Retinal pigment epithelial cell (primary cell): ENCODE results near the gene KCND3.
A peak's percentile ranks its signal among the peaks of the same experiment; 100 is the strongest.

Experiments
- DNase-seq: peaks from one replicate; pipeline ENCODE4 v3.0.0-alpha.2; 2010; ENCODE audit warnings: low read depth
- H3K4me3 ChIP-seq: 2 replicates; pipeline ENCODE4 v1.5.1; 2011; ENCODE audit warnings: mild to moderate bottlenecking, low read length, control low read depth, moderate library complexity
- TF ChIP-seq, protein P1 (sequence below): conservative IDR thresholded peaks from 2 replicates; pipeline ENCODE4 v1.5.1; 2011; ENCODE audit warnings: low read depth, low read length, control low read depth, inconsistent platforms

KCND3 gene

DNA sequence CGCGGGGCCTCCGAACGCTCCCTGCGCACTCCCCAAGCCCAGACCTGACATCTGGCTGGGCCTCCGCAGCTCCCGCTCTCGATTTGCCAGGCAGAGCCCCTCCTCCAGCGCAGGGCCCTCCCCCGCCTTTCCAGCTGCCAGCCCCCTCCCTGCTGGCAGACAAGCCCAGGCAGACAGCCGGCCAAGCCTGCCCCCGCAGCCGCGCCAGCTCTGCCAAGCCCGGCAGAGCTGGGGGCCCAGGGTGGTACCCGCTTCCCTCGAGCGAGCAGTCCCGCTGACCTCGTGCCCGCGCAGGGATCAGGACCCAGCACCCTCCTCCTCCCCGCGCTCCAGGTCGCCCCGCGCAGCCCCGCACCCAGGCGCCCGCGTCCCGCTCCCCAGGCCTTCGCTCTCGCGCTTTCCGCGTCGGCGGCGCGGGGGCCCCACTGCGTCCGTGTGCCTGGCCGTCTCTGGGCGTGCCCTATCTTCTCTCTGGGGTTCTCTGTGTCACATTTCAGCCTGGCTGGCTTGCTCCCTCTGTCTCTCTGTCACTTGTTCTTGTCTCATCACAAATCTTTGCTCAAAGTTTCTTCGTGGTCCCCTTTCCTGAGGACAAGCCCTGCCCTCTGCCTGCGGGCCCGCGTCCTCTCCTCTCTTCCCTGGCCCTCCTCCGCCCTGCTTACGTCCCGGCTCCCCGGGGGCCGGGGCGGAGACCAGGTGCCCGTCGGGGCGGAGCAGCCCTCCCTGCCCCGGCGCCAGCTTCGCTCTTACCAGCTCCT is 250.9 kb downstream of the KCND3 start:
- peak overlapping the region; percentile 49 for H3K4me3 ChIP-seq
- TF ChIP-seq, protein P1, sequence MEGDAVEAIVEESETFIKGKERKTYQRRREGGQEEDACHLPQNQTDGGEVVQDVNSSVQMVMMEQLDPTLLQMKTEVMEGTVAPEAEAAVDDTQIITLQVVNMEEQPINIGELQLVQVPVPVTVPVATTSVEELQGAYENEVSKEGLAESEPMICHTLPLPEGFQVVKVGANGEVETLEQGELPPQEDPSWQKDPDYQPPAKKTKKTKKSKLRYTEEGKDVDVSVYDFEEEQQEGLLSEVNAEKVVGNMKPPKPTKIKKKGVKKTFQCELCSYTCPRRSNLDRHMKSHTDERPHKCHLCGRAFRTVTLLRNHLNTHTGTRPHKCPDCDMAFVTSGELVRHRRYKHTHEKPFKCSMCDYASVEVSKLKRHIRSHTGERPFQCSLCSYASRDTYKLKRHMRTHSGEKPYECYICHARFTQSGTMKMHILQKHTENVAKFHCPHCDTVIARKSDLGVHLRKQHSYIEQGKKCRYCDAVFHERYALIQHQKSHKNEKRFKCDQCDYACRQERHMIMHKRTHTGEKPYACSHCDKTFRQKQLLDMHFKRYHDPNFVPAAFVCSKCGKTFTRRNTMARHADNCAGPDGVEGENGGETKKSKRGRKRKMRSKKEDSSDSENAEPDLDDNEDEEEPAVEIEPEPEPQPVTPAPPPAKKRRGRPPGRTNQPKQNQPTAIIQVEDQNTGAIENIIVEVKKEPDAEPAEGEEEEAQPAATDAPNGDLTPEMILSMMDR, result no peak
- peak; percentile 4 for DNase-seq

GRCh38 chr1:111738133-111738435 is 251.4 kb downstream of the KCND3 start:
- H3K4me3 ChIP-seq, result peak overlapping the region; percentile 49
- TF ChIP-seq, protein P1, result no peak
- no peak for DNase-seq

DNA sequence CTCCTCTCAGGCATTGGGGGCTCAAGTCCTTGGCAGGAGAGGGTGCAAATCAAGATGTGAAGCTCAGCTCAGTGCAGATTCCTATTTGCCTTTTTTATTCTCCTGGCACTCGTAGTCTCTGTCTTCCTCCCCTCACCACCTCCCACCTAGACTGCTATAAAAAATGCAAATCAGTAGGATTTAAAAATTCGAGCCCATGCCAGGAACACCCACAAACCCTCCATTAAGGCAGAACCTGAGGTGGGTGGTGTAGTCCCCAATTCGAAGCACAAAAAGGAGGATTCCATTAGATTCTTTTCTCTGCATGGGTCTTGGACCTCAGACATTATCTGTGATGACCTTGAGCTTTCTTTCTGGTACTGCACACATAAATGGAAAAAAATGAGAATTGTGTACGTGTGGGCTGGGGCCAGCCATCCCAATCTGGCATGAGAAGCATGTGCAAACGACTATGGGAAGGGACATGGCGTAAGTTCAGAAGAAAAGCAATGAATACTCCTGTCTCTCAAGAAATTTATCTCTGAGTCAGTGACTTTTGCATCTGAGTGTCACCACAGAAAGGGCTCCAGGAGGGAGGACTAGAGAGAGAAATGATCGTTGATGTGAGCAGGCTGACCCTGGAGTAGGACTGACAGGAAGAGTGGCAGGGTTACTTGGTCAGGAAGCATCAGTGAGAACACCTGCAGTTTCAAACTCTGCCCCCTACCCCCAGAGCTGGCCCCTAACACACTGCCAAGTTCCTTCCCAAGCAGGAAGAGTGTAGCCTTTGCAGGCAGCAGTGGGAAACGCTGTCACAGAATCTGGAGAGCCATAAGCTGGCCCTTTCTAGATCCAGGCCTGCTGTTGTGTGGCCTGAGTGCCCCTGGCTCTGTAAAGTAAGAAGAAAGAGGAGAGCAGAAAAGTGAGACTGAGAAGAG is 252.0 kb downstream of the KCND3 start:
- TF ChIP-seq, protein P1, result no peak
- DNase-seq, result no peak
- no peak overlapping the region for H3K4me3 ChIP-seq

- H3K4me3 ChIP-seq, result no peak overlapping the region
- TF ChIP-seq, protein P1, result no peak
- no peak for DNase-seq
These were observed 252.8 kb downstream of the KCND3 start for GRCh38 chr1:111736548-111737215.

DNA sequence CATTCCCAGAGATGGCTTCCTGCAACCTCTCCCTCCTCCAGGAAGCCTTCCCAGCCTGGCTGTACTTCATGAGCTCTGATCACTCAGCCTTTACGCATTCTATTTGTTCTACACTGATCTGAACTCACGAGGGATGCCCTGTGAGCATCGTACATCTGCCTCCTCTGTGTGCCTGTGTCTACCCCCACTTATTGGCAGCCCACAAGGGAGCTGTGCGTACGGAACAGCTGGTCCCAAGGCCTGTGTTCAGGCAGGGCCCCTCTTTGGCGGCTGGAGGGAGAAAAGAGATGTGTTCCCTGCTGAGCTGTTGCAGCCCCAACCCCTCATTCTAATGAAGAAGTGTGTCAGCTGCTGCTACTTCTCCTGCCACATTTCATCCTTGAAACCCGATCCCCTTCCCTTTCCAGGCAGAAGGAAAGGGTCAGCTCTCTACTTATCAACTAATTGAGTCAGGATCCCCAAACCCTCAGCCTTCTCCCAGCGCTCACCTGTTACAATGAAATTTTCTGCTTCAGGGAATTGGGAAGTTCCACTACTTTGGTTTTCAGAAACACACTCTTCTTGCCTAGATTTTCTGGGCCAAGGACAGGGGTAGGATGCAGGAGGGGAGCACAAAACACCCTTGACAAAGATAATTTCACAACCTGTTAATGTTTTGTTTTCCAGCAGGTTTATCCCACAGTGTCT is 253.5 kb downstream of the KCND3 start:
- TF ChIP-seq, protein P1, result no peak
- DNase-seq, result no peak

DNA sequence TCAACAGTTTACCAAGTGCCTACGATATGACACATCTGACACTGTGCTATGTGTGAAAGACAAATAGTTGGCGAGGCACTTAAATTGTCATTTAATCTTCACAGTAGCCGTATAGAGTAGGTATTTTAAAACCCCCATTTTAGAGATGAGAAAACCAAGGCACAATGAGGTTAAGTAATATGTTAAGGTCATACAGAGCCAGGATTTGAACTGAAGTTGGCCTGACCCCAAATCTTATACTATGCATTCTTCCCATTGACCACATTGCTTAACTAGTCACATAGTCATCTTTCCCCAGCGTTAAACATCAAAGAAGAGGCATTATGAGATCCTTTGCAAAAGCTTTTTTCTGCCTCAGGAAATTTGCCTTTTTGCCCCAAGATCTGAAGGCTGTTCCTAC is 254.1 kb downstream of the KCND3 start:
- DNase-seq, result no peak
- H3K4me3 ChIP-seq, result no peak overlapping the region
- TF ChIP-seq, protein P1, result no peak

More for the DNA sequence above, 253.5 kb downstream of the KCND3 start:
- H3K4me3 ChIP-seq, result no peak overlapping the region
